Left lung (tissue), 10 donors: ENCODE measurements around the gene ARSK. TPM values are rescaled to one million over a fixed set of nuclear protein-coding genes. Genes with fewer than 3 reads are reported as not detected.
A peak's percentile ranks its signal among the peaks of the same experiment; 100 is the strongest.

Experiments
- ATAC-seq: fragments of 200-7000 bp; cut with Tn5 transposase; one replicate; pipeline ENCODE4 v1.9.1; 2020; ENCODE audit warnings: moderate library complexity
- DNase-seq, 4 donors: peaks; one replicate each; pipeline ENCODE4 v3.0.0-alpha.2; 2013 to 2020
- H3K27ac ChIP-seq, 2 donors: fragments of 200-600 bp; sonication (generic) in 1 of 2; one replicate each; pipeline versions ENCODE4 v1.5.0 to v1.8.0; 2020 to 2021
- H3K27me3 ChIP-seq, 2 donors: fragments of 200-600 bp; sonication (generic) in 1 of 2; one replicate each; pipeline versions ENCODE4 v1.5.0 to v1.8.0; 2020 to 2021
- H3K36me3 ChIP-seq, 2 donors: fragments of 200-600 bp; sonication (generic) in 1 of 2; one replicate each; pipeline versions ENCODE4 v1.5.0 to v1.8.0; 2020 to 2021
- H3K4me1 ChIP-seq, 2 donors: fragments of 200-600 bp; one replicate each; pipeline ENCODE4 v1.8.0; 2021
- H3K4me3 ChIP-seq, 2 donors: fragments of 200-600 bp; sonication (generic) in 1 of 2; one replicate each; pipeline versions ENCODE4 v1.5.0 to v1.8.0; 2020 to 2021; ENCODE audit warnings: mild to moderate bottlenecking in 1 of 2
- H3K9me3 ChIP-seq, 2 donors: fragments of 200-600 bp; sonication (generic) in 1 of 2; one replicate each; pipeline versions ENCODE4 v1.5.0 to v1.8.0; 2020 to 2021
- intact Hi-C, 2 donors: fragments of 100-400 bp; cut with DNase I; formaldehyde crosslinking; loops; one replicate each; pipeline versions ENCODE4 v1.11.2 to v1.14.2; 2022
- polyA plus RNA-seq, 6 donors: library from polyadenylated mRNA; unstranded; fragments of 120-200 nt; gene quantifications; one replicate each; pipeline ENCODE4 v1.2.1, GENCODE V29; 2013; ENCODE audit not compliant: insufficient read length in 6 of 6
- total RNA-seq, 2 donors: library from RNA; stranded (reverse); fragmentation: NEBNext Ultra II Directional; extraction: Animal tissue kit (Norgen Biotek cat#: 25700); gene quantifications; one replicate each; pipeline ENCODE4 v1.2.1, GENCODE V29; 2021
- TF ChIP-seq, protein P1 (sequence below), 2 donors: fragments of 200-600 bp; sonication (generic) in 1 of 2; IDR thresholded peaks; one replicate each; pipeline versions ENCODE4 v1.5.0 to v1.8.0; 2021; ENCODE audit warnings: antibody characterized with exemption in 2 of 2
- donor health status: DM: no; HTN: yes; CAD: no.
- donor health status: DM: no; HTN: no; CAD: no.

ARSK gene
- total and polyA plus RNA-seq, 8 donors: 5.0 to 16.0 (median 11.9) TPM

DNA sequence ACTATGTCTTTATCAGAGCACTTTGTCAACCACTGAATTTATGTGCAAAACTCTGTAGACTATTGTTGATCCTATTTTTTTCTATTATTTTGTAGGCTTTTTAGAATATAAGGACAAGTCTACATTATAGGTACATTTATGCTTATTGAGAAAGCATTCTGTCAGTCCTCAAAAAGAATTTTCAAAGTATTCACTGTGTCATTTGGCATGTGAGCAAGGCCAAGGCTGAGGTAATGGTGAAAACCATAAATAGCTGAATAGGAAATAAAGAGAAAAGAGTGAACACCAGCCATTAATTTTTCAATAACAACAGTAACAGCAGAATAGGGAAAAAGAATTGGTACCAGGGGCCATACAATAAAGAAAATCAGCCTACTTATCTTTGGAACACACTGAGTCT, 21.1 kb upstream of the ARSK start:
- ATAC-seq (no peak), DNase-seq (no peak)
- Histone ChIP-seq H3K27ac (no peak overlapping the region), H3K4me3 (no peak overlapping the region), H3K4me1 (no peaks in the 10 kb centered on the region), H3K27me3 (no peaks in the 10 kb centered on the region), H3K36me3 (peaks cover 0 to 61% of the 10 kb centered on the region in 2 donors), H3K9me3 (no peaks in the 10 kb centered on the region)
- TF ChIP-seq, protein P1, sequence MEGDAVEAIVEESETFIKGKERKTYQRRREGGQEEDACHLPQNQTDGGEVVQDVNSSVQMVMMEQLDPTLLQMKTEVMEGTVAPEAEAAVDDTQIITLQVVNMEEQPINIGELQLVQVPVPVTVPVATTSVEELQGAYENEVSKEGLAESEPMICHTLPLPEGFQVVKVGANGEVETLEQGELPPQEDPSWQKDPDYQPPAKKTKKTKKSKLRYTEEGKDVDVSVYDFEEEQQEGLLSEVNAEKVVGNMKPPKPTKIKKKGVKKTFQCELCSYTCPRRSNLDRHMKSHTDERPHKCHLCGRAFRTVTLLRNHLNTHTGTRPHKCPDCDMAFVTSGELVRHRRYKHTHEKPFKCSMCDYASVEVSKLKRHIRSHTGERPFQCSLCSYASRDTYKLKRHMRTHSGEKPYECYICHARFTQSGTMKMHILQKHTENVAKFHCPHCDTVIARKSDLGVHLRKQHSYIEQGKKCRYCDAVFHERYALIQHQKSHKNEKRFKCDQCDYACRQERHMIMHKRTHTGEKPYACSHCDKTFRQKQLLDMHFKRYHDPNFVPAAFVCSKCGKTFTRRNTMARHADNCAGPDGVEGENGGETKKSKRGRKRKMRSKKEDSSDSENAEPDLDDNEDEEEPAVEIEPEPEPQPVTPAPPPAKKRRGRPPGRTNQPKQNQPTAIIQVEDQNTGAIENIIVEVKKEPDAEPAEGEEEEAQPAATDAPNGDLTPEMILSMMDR (IDR thresholded peaks at IDR 0.05): no peak
- intact Hi-C loops: no loop called here

- Histone ChIP-seq H3K36me3 (peaks cover 0 to 84% of the 10 kb centered on the region in 2 donors), H3K4me1 (no peaks in the 10 kb centered on the region), H3K27me3 (no peaks in the 10 kb centered on the region), H3K4me3 (no peak overlapping the region), H3K27ac (no peak overlapping the region), H3K9me3 (no peaks in the 10 kb centered on the region)
- TF ChIP-seq, protein P1 (IDR thresholded peaks at IDR 0.05): no peak
- peak; percentile 42 for ATAC-seq
- peak in 2 of 4 donors; percentile 8 to 9 for DNase-seq
- intact Hi-C loops: no loop called here
Observed at GRCh38 chr5:95537501-95537900, 17.4 kb upstream of the ARSK start.

DNA sequence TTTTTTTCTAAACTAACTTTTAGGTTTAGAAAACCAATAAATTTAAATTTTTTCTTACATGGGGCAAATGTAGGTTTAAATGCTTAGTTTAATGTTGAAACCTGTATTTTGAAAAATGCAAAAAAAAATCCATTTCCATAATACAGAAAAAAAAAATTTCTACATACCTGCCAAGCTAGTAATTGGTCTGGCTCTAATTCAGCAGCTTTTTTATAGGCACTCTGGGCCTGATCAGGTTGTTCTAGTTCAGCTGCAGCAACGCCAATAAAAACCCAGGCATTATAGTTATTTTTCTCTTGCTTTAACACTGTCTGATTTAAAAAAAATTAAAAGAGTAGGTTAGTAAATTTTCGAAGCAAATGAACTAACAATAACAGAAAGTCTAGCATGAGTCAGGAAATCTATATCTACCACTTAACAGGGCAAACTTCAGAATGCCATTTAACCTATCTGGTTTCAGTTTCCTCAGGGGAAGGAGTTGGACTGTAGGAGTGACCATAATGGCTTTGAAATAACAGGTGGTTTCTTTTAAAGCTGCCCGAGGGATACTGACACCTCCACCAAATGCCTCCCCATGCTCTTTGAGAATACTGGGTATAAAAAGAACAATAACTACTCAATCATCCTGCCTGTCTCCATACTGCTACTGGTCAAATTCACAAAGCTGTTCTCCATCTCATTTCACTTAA, 11.7 kb upstream of the ARSK start:
- Histone ChIP-seq H3K4me1 (no peaks in the 10 kb centered on the region), H3K27ac (no peak overlapping the region), H3K9me3 (no peaks in the 10 kb centered on the region), H3K36me3 (peaks cover 0 to 94% of the 10 kb centered on the region in 2 donors), H3K4me3 (no peak overlapping the region), H3K27me3 (no peaks in the 10 kb centered on the region)
- intact Hi-C loops: no loop called here
- TF ChIP-seq, protein P1 (IDR thresholded peaks at IDR 0.05): no peak
- ATAC-seq (no peak), DNase-seq (no peak)

DNA sequence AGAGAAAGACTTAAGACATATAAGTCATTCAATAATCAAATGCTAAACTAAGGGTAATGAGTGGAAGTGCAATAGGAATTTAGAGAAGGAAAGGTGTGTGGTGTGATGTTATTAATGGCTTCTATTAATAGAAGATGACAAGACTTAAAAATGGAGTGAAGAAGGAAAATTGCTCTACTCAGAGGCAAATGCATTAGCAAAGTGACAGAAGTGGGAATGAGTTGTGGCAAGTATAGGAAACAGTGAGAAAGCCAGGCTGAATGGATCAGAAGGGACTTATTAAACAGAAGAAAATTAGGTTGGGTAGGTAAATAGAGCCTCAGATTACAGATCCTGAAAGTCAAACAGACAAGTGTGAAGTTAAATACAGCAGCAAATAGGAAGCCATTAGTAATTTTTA, 5.9 kb upstream of the ARSK start:
- Histone ChIP-seq H3K4me3 (no peak overlapping the region), H3K4me1 (peaks cover 6 to 37% of the 10 kb centered on the region in 2 donors), H3K36me3 (peaks cover 0 to 57% of the 10 kb centered on the region in 2 donors), H3K27ac (no peak overlapping the region), H3K9me3 (no peaks in the 10 kb centered on the region), H3K27me3 (no peaks in the 10 kb centered on the region)
- TF ChIP-seq, protein P1 (IDR thresholded peaks at IDR 0.05): no peak
- intact Hi-C loops: no loop called here
- ATAC-seq (no peak), DNase-seq (no peak)

DNA sequence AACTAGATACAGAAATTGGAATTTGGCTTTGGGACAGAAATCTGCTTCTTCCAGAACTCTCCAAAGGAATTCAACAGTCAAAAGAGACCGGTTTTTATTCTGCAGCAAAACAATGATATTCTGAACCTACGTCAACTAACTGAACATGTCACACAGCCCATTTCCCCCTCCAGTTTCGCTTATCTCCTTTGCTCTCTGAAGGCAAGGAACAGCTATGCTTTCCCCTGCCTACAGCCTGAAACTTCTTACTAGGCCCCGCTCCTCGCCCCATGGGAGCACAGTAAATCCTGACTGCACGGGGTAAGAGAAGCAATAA, 612 bp upstream of the ARSK start:
- TF ChIP-seq, protein P1 (IDR thresholded peaks at IDR 0.05): no peak
- Histone ChIP-seq H3K27me3 (no peaks in the 10 kb centered on the region), H3K4me1 (peaks cover 7 to 53% of the 10 kb centered on the region in 2 donors), H3K36me3 (peaks cover 0 to 9% of the 10 kb centered on the region in 2 donors), H3K27ac (peak overlapping the region; percentile 86 to 88), H3K9me3 (no peaks in the 10 kb centered on the region), H3K4me3 (peak overlapping the region; percentile 62 to 66)
- no peak for DNase-seq
- intact Hi-C loops: no loop called here
- ATAC-seq: no peak
